Ovary (tissue), 9 donors: ENCODE measurements around the gene GDA. TPM values are rescaled to one million over a fixed set of nuclear protein-coding genes. Genes with fewer than 3 reads are reported as not detected.

Experiments used
- DNase-seq, 5 donors: peaks; one replicate each; pipeline ENCODE4 v3.0.0-alpha.2; 2019 to 2020
- H3K27ac ChIP-seq, 2 donors: fragments of 200-600 bp; one replicate each; pipeline versions ENCODE4 v1.5.1 to v1.8.0; 2019 to 2022
- H3K27me3 ChIP-seq: fragments of 200-600 bp; one replicate; pipeline ENCODE4 v1.8.0; 2022
- H3K36me3 ChIP-seq: fragments of 200-600 bp; sonication (generic); one replicate; pipeline ENCODE4 v1.5.1; 2019
- H3K4me1 ChIP-seq: one replicate; pipeline ENCODE4 v1.8.1; 2013; ENCODE audit warnings: mild to moderate bottlenecking, moderate library complexity; ENCODE audit not compliant: insufficient read depth
- H3K4me3 ChIP-seq: fragments of 200-600 bp; sonication (generic); one replicate; pipeline ENCODE4 v1.5.1; 2017
- H3K9me3 ChIP-seq, 2 donors: fragments of 200-600 bp in 1 of 2; sonication (generic) in 1 of 2; one replicate each; pipeline versions ENCODE4 v1.5.1 to v1.8.1; 2013 to 2019; ENCODE audit warnings: mild to moderate bottlenecking in 1 of 2, moderate library complexity in 1 of 2
- EP300 ChIP-seq: sonication (generic); formaldehyde crosslinking; IDR thresholded peaks from one replicate; pipeline ENCODE4 v1.6.1; 2017; ENCODE audit warnings: antibody characterized with exemption
- POLR2A ChIP-seq: fragments of 450-650 bp; IDR thresholded peaks from one replicate; pipeline ENCODE4 v1.6.1; 2017; ENCODE audit warnings: antibody characterized with exemption, mild to moderate bottlenecking, moderate library complexity
- WGBS, 3 donors: extraction: QIAGEN DNeasy Blood & Tissue Kit in 1 of 3; methylation state at CpG; one replicate each; pipeline versions ENCODE4 v1.1.5 to v1.1.7; 2013 to 2017; 5-methylcytosine and 5-hydroxymethylcytosine counted together
- intact Hi-C, 4 donors: fragments of 100-400 bp; cut with DNase I; formaldehyde crosslinking; loops; one replicate each; pipeline versions ENCODE4 v1.11.0 to v1.15.1; 2022 to 2023
- polyA plus RNA-seq, 2 donors: library from polyadenylated mRNA; stranded (reverse); fragments of 200-250 nt in 1 of 2; fragments of 350-450 nt in 1 of 2; fragmentation: Illumina TruSeq in 1 of 2; extraction: RNeasy Lipid Tissue Mini Kit (QIAGEN cat#74804) in 1 of 2; gene quantifications; one replicate each; pipeline ENCODE4 v1.2.3, GENCODE V29; 2013 to 2014
- total RNA-seq, 7 donors: library from RNA; depleted of rRNA in 2 of 7; stranded (reverse); fragments of >200 nt in 2 of 7; fragmentation: NEBNext Ultra II Directional in 3 of 7; extraction: Animal tissue kit (Norgen Biotek cat#: 25700) in 3 of 7; gene quantifications; one replicate each; pipeline versions ENCODE4 v1.1.0 to v1.2.4, GENCODE V29; 2016 to 2023
- TF ChIP-seq, protein P1 (sequence below), 3 donors: fragments of 450-650 bp in 2 of 3; fragments of 200-600 bp in 1 of 3; IDR thresholded peaks; one replicate each; pipeline versions ENCODE4 v1.5.1 to v1.8.0; 2016 to 2022; ENCODE audit warnings: antibody characterized with exemption in 3 of 3, mild to moderate bottlenecking in 1 of 3
- donor health status: DM: no; HTN: no; CAD: no; lungs with moderate emphysema.
- donor health status: DM: no; HTN: no; CAD: no.
- donor health status: Bipolar disorder and iron deficiency.
- donor health status: DM: yes; HTN: yes; CAD: no.
- donor health status: DM: no; HTN: no; CAD: no.
- donor health status: DM: yes; HTN: yes; CAD: no.

Gene GDA
- total and polyA plus RNA-seq, 9 donors = 0.02 to 26.7 (median 0.31) TPM; not detected in 2

DNA sequence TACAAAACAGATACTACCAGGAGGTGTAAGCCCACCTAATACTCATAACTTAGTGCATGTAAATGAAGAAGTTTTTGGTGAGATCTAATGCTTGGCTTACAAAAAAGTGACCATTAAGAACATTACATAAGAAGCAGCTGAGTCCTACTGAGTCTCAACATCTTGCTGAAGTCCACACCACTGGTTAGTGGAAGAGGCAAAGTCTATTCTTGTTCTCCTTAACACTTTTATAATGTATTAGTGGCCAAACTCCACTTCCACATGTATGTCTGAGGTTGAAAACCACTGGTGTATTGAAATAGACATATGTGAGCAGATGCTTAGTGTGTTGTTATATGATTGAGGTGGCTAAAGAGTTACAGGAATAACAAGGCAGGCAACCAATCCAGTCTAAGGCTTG is 18.9 kb upstream of the GDA start:
- Histone ChIP-seq H3K36me3 (no peaks in the 10 kb centered on the region), H3K27me3 (no peaks in the 10 kb centered on the region), H3K9me3 (no peaks in the 10 kb centered on the region), H3K27ac (no peak overlapping the region), H3K4me3 (no peak overlapping the region), H3K4me1 (no peaks in the 10 kb centered on the region)
- TF ChIP-seq, protein P1, sequence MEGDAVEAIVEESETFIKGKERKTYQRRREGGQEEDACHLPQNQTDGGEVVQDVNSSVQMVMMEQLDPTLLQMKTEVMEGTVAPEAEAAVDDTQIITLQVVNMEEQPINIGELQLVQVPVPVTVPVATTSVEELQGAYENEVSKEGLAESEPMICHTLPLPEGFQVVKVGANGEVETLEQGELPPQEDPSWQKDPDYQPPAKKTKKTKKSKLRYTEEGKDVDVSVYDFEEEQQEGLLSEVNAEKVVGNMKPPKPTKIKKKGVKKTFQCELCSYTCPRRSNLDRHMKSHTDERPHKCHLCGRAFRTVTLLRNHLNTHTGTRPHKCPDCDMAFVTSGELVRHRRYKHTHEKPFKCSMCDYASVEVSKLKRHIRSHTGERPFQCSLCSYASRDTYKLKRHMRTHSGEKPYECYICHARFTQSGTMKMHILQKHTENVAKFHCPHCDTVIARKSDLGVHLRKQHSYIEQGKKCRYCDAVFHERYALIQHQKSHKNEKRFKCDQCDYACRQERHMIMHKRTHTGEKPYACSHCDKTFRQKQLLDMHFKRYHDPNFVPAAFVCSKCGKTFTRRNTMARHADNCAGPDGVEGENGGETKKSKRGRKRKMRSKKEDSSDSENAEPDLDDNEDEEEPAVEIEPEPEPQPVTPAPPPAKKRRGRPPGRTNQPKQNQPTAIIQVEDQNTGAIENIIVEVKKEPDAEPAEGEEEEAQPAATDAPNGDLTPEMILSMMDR (IDR thresholded peaks at IDR 0.05) = no peak
- no peak for TF ChIP-seq EP300
- TF ChIP-seq POLR2A = no peak
- DNase-seq = no peak
- intact Hi-C loops = no loop called here

DNA sequence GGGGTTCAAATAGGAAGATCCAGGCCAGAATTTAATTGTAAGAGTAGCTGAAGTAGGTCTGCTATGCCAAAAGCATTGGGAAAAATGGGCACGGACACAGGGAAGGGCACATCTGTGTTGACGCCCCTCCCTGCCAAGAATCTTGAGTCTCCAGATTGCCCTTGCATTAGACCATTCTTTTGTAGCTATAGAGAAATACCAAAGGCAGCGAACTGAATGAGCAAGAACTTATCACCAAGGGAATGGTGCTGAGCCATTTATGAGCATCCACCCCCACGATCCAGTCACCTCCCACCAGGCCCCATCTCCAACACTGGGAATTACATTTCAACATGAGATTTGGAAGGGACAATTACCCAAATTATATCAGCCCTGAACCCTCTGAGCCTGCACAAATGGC is 18.0 kb upstream of the GDA start:
- no peak overlapping the region for H3K27ac ChIP-seq
- DNase-seq = no peak
- 83 to 84% (median 83%) methylated on average over 4 of the region's 4 CpGs for WGBS, 3 donors
- no peaks in the 10 kb centered on the region for H3K36me3 ChIP-seq
- H3K27me3 ChIP-seq = no peaks in the 10 kb centered on the region
- H3K4me3 ChIP-seq = no peak overlapping the region
- intact Hi-C loops = no loop called here
- H3K4me1 ChIP-seq = no peaks in the 10 kb centered on the region
- no peaks in the 10 kb centered on the region for H3K9me3 ChIP-seq
- TF ChIP-seq POLR2A = no peak
- TF ChIP-seq EP300 = no peak
- TF ChIP-seq, protein P1 (IDR thresholded peaks at IDR 0.05) = no peak

DNA sequence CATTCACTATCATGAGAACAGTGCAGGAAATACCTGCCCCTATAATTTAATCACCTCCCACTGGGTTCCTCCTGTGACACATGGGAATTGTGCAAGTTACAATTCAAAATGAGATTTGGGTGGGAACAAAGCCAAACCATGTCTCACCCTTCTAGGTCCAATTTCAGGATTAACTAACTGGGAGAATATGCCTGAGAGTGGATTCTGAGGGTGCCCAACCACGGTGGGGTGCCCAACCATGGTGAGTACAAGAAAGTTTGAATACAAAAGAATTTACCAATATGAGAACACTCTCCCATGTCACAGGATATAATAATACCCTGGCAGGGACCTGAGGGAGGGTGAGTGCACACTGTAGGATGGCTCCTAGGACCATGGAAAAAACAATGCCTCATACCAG is 17.2 kb upstream of the GDA start:
- WGBS, 3 donors = 75 to 86% (median 79%) methylated on average over 1 of the region's 1 CpG
- no peaks in the 10 kb centered on the region for H3K4me1 ChIP-seq
- H3K36me3 ChIP-seq = no peaks in the 10 kb centered on the region
- DNase-seq = no peak
- no peak overlapping the region for H3K4me3 ChIP-seq
- no peaks in the 10 kb centered on the region for H3K9me3 ChIP-seq
- intact Hi-C loops = no loop called here
- TF ChIP-seq, protein P1 (IDR thresholded peaks at IDR 0.05) = no peak
- TF ChIP-seq POLR2A (no peak), EP300 (no peak)
- no peak overlapping the region for H3K27ac ChIP-seq
- H3K27me3 ChIP-seq = no peaks in the 10 kb centered on the region

DNA sequence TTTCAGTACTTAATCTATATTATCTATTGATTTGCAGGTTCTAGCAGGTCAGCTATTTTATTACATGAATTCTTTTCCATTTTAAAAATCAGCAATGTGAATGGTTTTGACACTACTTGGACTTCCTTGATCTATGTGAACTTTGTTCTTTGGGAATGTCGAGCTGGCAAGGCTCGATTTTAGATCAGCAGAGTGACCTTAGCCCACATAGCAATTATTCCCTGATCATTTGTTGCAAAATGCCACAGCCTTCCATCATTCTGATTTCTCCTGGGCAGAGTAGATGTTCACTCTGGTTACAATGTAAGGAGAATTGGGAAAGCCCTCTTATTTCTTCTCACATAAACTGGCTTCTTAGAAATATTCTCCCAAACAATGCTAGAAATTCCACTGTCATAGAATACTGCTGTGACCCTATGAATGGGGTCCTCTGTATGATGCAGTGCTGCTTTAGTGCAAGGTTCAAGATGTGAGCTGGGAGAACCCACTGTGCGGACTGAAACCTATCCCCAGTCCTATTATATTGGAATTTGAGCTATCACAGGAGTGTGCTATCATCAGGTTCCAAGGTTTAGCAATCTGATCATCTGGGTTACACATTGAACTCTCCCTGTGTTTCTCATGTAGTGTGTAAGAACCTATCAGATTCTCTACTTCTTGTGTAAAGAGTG is 15.7 kb upstream of the GDA start:
- Histone ChIP-seq H3K36me3 (no peaks in the 10 kb centered on the region), H3K27me3 (no peaks in the 10 kb centered on the region), H3K9me3 (no peaks in the 10 kb centered on the region), H3K27ac (no peak overlapping the region), H3K4me3 (no peak overlapping the region), H3K4me1 (no peaks in the 10 kb centered on the region)
- TF ChIP-seq POLR2A = no peak
- TF ChIP-seq EP300 = no peak
- TF ChIP-seq, protein P1 (IDR thresholded peaks at IDR 0.05) = no peak
- DNase-seq = no peak
- intact Hi-C loops = no loop called here
- WGBS, 3 donors = 63 to 77% (median 74%) methylated on average over 3 of the region's 3 CpGs
